ENCODE results near the gene MUC5AC.
"Not testable (repeated sequence)": the region's sequence is repeated elsewhere in the genome, so short reads cannot be mapped to it uniquely, and the experiment has no call there.

Gene MUC5AC

GRCh38 chr11:1162138-1162475 is 4.4 kb downstream of the MUC5AC start:
- DNase-seq (ENCODE audit: low read depth): no peak

GRCh38 chr11:1162491-1163311 is 4.9 kb downstream of the MUC5AC start:
- no peak for DNase-seq (ENCODE audit: low read depth)

GRCh38 chr11:1163321-1163910 is 5.7 kb downstream of the MUC5AC start:
- no peak for DNase-seq (ENCODE audit: low read depth)

- no peak for DNase-seq (ENCODE audit: low read depth)
Measured at GRCh38 chr11:1163911-1164735, 6.4 kb downstream of the MUC5AC start.

GRCh38 chr11:1164779-1165255 is 7.1 kb downstream of the MUC5AC start:
- DNase-seq (ENCODE audit: low read depth): not testable (repeated sequence)

- no peak for DNase-seq (ENCODE audit: low read depth)
Measured at GRCh38 chr11:1165256-1166041, 7.7 kb downstream of the MUC5AC start.

- no peak for DNase-seq (ENCODE audit: low read depth)
Measured at GRCh38 chr11:1167256-1167655, 9.5 kb downstream of the MUC5AC start.

GRCh38 chr11:1167751-1168231 is 10.0 kb downstream of the MUC5AC start:
- no peak for DNase-seq (ENCODE audit: low read depth)

- no peak for DNase-seq (ENCODE audit: low read depth)
Measured at GRCh38 chr11:1168256-1168655, 10.5 kb downstream of the MUC5AC start.

GRCh38 chr11:1168721-1169161 is 11.0 kb downstream of the MUC5AC start:
- DNase-seq (ENCODE audit: low read depth): no peak

- no peak for DNase-seq (ENCODE audit: low read depth)
Measured at GRCh38 chr11:1171223-1171984, 13.7 kb downstream of the MUC5AC start.

GRCh38 chr11:1171985-1172728 is 14.4 kb downstream of the MUC5AC start:
- no peak for DNase-seq (ENCODE audit: low read depth)

- DNase-seq (ENCODE audit: low read depth): no peak
Measured at GRCh38 chr11:1172729-1173117, 15.0 kb downstream of the MUC5AC start.

GRCh38 chr11:1173396-1173795 is 15.6 kb downstream of the MUC5AC start:
- DNase-seq (ENCODE audit: low read depth): not testable (repeated sequence)

- DNase-seq (ENCODE audit: low read depth): no peak
Measured at GRCh38 chr11:1174441-1175370, 17.0 kb downstream of the MUC5AC start.

GRCh38 chr11:1175461-1176223 is 17.9 kb downstream of the MUC5AC start:
- DNase-seq (ENCODE audit: low read depth): no peak

- no peak for DNase-seq (ENCODE audit: low read depth)
Measured at GRCh38 chr11:1176224-1177019, 18.7 kb downstream of the MUC5AC start.

Measured in EH (cell line).